ENCODE results near the gene FHIP1B.

FHIP1B gene

DNA sequence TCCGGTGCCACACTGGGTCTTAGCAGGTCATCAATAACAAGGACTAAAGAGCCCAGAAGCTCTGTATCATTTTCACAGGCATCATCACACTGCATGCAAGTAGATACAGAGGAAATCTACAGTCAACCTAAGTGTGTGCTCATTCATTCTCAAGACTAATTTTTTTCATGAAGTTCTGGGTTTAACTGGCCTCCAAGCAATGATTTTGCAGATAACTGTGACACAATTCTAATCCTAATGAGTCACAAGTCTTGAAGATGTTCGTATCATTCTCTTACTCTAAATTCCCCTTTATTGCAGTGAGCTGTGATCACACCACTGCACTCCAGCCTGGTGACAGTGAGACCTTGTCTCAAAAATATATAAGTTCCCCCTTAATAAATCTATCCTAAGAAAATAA lies 33.0 kb downstream of the FHIP1B start:
- no peak for DNase-seq (ENCODE audit: low spot score)

GRCh38 chr11:6200975-6201374 lies 33.5 kb downstream of the FHIP1B start:
- DNase-seq (ENCODE audit: low spot score): no peak

GRCh38 chr11:6199174-6199810 lies 35.1 kb downstream of the FHIP1B start, which contains the start of gene OR52W1:
OR52W1 (plus strand) TSS chr11:6199224; CDS start chr11:6199224, 0 bp downstream.
- DNase-seq (ENCODE audit: low spot score): no peak

DNA sequence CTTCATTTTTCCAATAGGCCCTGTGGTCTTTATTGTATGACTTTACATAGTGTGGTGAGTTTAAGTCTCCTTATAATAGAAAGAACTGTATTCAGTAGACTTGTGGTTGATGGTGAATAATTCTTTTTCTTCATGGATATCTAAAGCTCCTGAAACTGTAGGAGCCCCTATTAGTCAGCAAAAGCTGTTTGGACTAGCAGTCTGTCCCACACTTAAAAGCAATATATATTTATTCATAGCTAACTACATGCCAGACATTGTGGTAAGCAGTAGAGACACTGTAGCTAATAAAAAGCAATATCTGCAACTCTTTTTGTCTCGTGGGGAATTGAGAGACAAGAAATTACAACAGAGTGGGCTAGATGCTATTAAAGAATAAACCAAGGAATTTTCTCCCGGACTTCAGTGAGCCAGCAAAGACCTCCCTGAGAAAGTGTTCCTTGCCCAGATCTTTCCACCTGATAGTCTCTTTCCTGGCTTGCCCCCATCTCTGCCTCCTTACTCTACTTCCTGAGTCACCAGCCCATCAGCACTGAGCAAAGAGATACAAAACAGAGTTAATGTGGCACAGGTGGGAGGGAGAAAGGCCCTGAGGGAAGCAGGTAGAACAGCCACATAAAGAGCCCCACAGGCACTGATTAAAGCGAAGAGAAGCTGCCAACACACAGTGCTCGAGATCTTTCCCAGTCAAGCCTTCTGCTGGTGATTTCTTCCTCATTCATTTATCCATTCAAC lies 36.8 kb downstream of the FHIP1B start:
- no peak for DNase-seq (ENCODE audit: low spot score)

DNA sequence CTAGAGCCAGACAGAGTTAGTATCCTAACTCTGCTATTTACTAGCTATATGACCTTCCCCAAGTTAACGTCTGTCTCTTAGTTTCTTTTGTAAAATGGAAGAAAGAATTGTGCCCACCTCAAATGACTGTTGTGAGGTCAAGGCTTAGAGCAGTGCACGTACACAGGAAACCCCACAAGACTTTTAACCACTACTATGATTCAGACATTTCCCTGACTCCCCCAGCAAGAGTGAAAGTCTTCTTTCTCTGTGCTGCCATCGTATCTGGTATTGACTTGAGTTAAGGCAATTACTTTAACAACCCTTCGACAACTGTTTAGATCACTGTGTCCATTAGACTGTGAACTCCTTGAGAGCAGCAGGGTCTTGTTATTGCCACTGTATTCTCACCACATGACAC lies 38.0 kb downstream of the FHIP1B start:
- no peak for DNase-seq (ENCODE audit: low spot score)

GRCh38 chr11:6194065-6194581 lies 40.3 kb downstream of the FHIP1B start:
- DNase-seq (ENCODE audit: low spot score): no peak

GRCh38 chr11:6191742-6192141 lies 42.7 kb downstream of the FHIP1B start:
- no peak for DNase-seq (ENCODE audit: low spot score)

GRCh38 chr11:6175440-6175839 lies 59.0 kb downstream of the FHIP1B start:
- DNase-seq (ENCODE audit: low spot score): no peak

DNA sequence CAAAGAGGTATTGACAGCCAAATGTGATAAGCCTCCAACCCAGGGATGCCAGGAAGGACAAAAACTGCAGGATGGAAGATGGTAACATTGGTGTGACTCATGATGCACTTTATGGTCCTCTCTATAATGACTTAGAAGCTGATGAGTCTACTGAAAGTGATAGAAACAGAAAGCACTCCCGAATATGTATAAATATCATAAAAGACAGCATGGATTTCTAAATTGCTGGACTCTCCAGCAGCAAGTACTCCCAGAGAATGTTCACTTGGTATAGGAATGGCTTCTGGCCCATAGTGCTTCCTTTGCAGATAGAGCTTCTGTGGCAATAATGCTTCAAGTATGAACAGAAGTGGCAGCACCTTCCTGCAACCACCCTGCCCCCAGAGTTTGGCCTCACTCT lies 64.2 kb downstream of the FHIP1B start, which contains the start of gene OR52B2:
Gene OR52B2, minus strand, starts transcription at position 101 of the 400 bp plus-strand sequence. Its CDS starts 0 bp downstream, at position 101.
- DNase-seq (ENCODE audit: low spot score): no peak

Data from kidney capillary endothelial cell (primary cell).